ENCODE measurements around the gene ATP2A3. TPM values are rescaled to one million over a fixed set of nuclear protein-coding genes. Genes with fewer than 3 reads are reported as not detected.

Gene ATP2A3
- total RNA-seq, 1 donor from 2014 or later: 1.7 TPM

GRCh38 chr17:4004517-4005295 lies 40.5 kb upstream of the ATP2A3 start:
- no peak overlapping the region for H3K4me3 Mint-ChIP-seq (ENCODE audit: unreplicated experiment)
- DNase-seq (ENCODE audit: low spot score): peak; percentile 86
- peak overlapping the region; percentile 32 for H3K27ac Mint-ChIP-seq (ENCODE audit: unreplicated experiment)
- peaks cover 48% of the 10 kb centered on the region for H3K4me1 Mint-ChIP-seq (ENCODE audit: low read depth)
- no peaks in the 10 kb centered on the region for H3K9me3 Mint-ChIP-seq (ENCODE audit: low read depth)
- TF ChIP-seq CTCF (IDR thresholded peaks at IDR 0.05): peak; percentile 95
- H3K27me3 Mint-ChIP-seq (ENCODE audit: low read depth): no peaks in the 10 kb centered on the region
- peaks cover 15% of the 10 kb centered on the region for H3K36me3 Mint-ChIP-seq (ENCODE audit: low read depth)

- peaks cover 15% of the 10 kb centered on the region for H3K36me3 Mint-ChIP-seq (ENCODE audit: low read depth)
- no peak overlapping the region for H3K27ac Mint-ChIP-seq (ENCODE audit: unreplicated experiment)
- peak; percentile 80 for DNase-seq (ENCODE audit: low spot score)
- no peaks in the 10 kb centered on the region for H3K9me3 Mint-ChIP-seq (ENCODE audit: low read depth)
- no peaks in the 10 kb centered on the region for H3K27me3 Mint-ChIP-seq (ENCODE audit: low read depth)
- no peak overlapping the region for H3K4me3 Mint-ChIP-seq (ENCODE audit: unreplicated experiment)
- no peak for TF ChIP-seq CTCF (IDR thresholded peaks at IDR 0.05)
- H3K4me1 Mint-ChIP-seq (ENCODE audit: low read depth): peaks cover 40% of the 10 kb centered on the region
These were observed 39.5 kb upstream of the ATP2A3 start for GRCh38 chr17:4003501-4004421.

- DNase-seq (ENCODE audit: low spot score): peak; percentile 90
- no peak for TF ChIP-seq CTCF (IDR thresholded peaks at IDR 0.05)
- Mint-ChIP-seq H3K9me3 (ENCODE audit: low read depth) (peaks cover 3% of the 10 kb centered on the region), H3K4me3 (ENCODE audit: unreplicated experiment) (no peak overlapping the region), H3K4me1 (ENCODE audit: low read depth) (peaks cover 33% of the 10 kb centered on the region), H3K36me3 (ENCODE audit: low read depth) (peaks cover 15% of the 10 kb centered on the region), H3K27me3 (ENCODE audit: low read depth) (no peaks in the 10 kb centered on the region), H3K27ac (ENCODE audit: unreplicated experiment) (no peak overlapping the region)
These were observed 38.9 kb upstream of the ATP2A3 start for GRCh38 chr17:4003131-4003500.

GRCh38 chr17:4001048-4001590 lies 36.9 kb upstream of the ATP2A3 start:
- no peak for TF ChIP-seq CTCF (IDR thresholded peaks at IDR 0.05)
- H3K36me3 Mint-ChIP-seq (ENCODE audit: low read depth): peaks cover 5% of the 10 kb centered on the region
- H3K27ac Mint-ChIP-seq (ENCODE audit: unreplicated experiment): no peak overlapping the region
- peaks cover 18% of the 10 kb centered on the region for H3K4me1 Mint-ChIP-seq (ENCODE audit: low read depth)
- H3K9me3 Mint-ChIP-seq (ENCODE audit: low read depth): peaks cover 6% of the 10 kb centered on the region
- no peak overlapping the region for H3K4me3 Mint-ChIP-seq (ENCODE audit: unreplicated experiment)
- no peaks in the 10 kb centered on the region for H3K27me3 Mint-ChIP-seq (ENCODE audit: low read depth)
- DNase-seq (ENCODE audit: low spot score): peak; percentile 29

- H3K36me3 Mint-ChIP-seq (ENCODE audit: low read depth): peaks cover 2% of the 10 kb centered on the region
- no peak overlapping the region for H3K4me3 Mint-ChIP-seq (ENCODE audit: unreplicated experiment)
- H3K27ac Mint-ChIP-seq (ENCODE audit: unreplicated experiment): no peak overlapping the region
- peak; percentile 11 for DNase-seq (ENCODE audit: low spot score)
- peaks cover 11% of the 10 kb centered on the region for H3K4me1 Mint-ChIP-seq (ENCODE audit: low read depth)
- TF ChIP-seq CTCF (IDR thresholded peaks at IDR 0.05): no peak
- H3K27me3 Mint-ChIP-seq (ENCODE audit: low read depth): no peaks in the 10 kb centered on the region
- H3K9me3 Mint-ChIP-seq (ENCODE audit: low read depth): peaks cover 19% of the 10 kb centered on the region
These were observed 34.2 kb upstream of the ATP2A3 start for GRCh38 chr17:3998436-3998835.
